Neural crest cell (in vitro differentiated cells): ENCODE results near the gene C1orf116. TPM values are rescaled to one million over a fixed set of nuclear protein-coding genes. Genes with fewer than 3 reads are reported as not detected.

ENCODE experiments used
- DNase-seq: peaks from one replicate; pipeline ENCODE4 v3.0.0; 2021; ENCODE audit warnings: low read depth, mixed read lengths, low spot score
- H3K27ac Mint-ChIP-seq: one replicate; pipeline ENCODE4 v1.8.0; 2021; ENCODE audit warnings: mild to moderate bottlenecking, mixed read lengths; ENCODE audit not compliant: unreplicated experiment
- H3K27me3 Mint-ChIP-seq: 2 replicates; pipeline ENCODE4 v1.8.0; 2021; ENCODE audit warnings: low read depth, mild to moderate bottlenecking, mixed read lengths
- H3K36me3 Mint-ChIP-seq: 2 replicates; pipeline ENCODE4 v1.8.0; 2021; ENCODE audit warnings: low read depth, mild to moderate bottlenecking, mixed read lengths
- H3K4me1 Mint-ChIP-seq: 2 replicates; pipeline ENCODE4 v1.8.0; 2021; ENCODE audit warnings: mixed read lengths
- H3K4me3 Mint-ChIP-seq: one replicate; pipeline ENCODE4 v1.8.0; 2021; ENCODE audit warnings: mild to moderate bottlenecking, mixed read lengths
- H3K9me3 Mint-ChIP-seq: 2 replicates; pipeline ENCODE4 v1.8.0; 2021; ENCODE audit warnings: mixed read lengths
- CTCF ChIP-seq: fragments of 200-600 bp; sonication (generic); conservative IDR thresholded peaks from 2 replicates; pipeline ENCODE4 v1.5.0; 2021; ENCODE audit warnings: antibody characterized with exemption, mild to moderate bottlenecking
- long read RNA-seq: library from polyadenylated mRNA; unstranded; transcript quantifications from one replicate; pipeline ENCODE4 v2.0.0, GENCODE V29; 2020
- total RNA-seq: library from RNA; stranded (reverse); gene quantifications from 2 replicates; pipeline ENCODE4 v1.2.1, GENCODE V29; 2021

C1orf116 gene
- total RNA-seq, result 0.30 and 0.37 TPM in 2 replicates
- long read RNA-seq, result 0 reads

- H3K4me3 Mint-ChIP-seq, result no peak within 1 kb of the TSS
- peaks cover 26% of the 10 kb centered on the region for H3K27me3 Mint-ChIP-seq
- H3K36me3 Mint-ChIP-seq, result no peaks in the 10 kb centered on the region
- peaks cover 20% of the 10 kb centered on the region for H3K4me1 Mint-ChIP-seq
- H3K9me3 Mint-ChIP-seq, result peaks cover 2% of the 10 kb centered on the region
- H3K27ac Mint-ChIP-seq, result no peak within 1 kb of the TSS
- DNase-seq, result no peak
- no peak for TF ChIP-seq CTCF
Observed at GRCh38 chr1:207032528-207033017, at the start of gene C1orf116. TSS of gene C1orf116 (minus strand) at chr1:207032756. CDS start at chr1:207027598, 5,158 bp downstream.

- no peak overlapping the region for H3K4me3 Mint-ChIP-seq
- no peak overlapping the region for H3K27ac Mint-ChIP-seq
- H3K27me3 Mint-ChIP-seq, result peaks cover 16% of the 10 kb centered on the region
- no peaks in the 10 kb centered on the region for H3K36me3 Mint-ChIP-seq
- no peak for DNase-seq
- no peak for TF ChIP-seq CTCF
- H3K9me3 Mint-ChIP-seq, result no peaks in the 10 kb centered on the region
- peaks cover 5% of the 10 kb centered on the region for H3K4me1 Mint-ChIP-seq
Observed at GRCh38 chr1:207081806-207082205, 49.2 kb upstream of the C1orf116 start.

GRCh38 chr1:207081088-207081487 is 48.5 kb upstream of the C1orf116 start:
- Mint-ChIP-seq H3K27ac (no peak overlapping the region), H3K36me3 (no peaks in the 10 kb centered on the region), H3K9me3 (no peaks in the 10 kb centered on the region), H3K27me3 (peaks cover 16% of the 10 kb centered on the region), H3K4me1 (peaks cover 5% of the 10 kb centered on the region), H3K4me3 (no peak overlapping the region)
- TF ChIP-seq CTCF, result no peak
- DNase-seq, result no peak

GRCh38 chr1:207079706-207080241 is 47.2 kb upstream of the C1orf116 start:
- H3K4me3 Mint-ChIP-seq, result no peak overlapping the region
- no peak for DNase-seq
- TF ChIP-seq CTCF, result no peak
- peaks cover 14% of the 10 kb centered on the region for H3K27me3 Mint-ChIP-seq
- H3K9me3 Mint-ChIP-seq, result no peaks in the 10 kb centered on the region
- H3K4me1 Mint-ChIP-seq, result peaks cover 4% of the 10 kb centered on the region
- no peaks in the 10 kb centered on the region for H3K36me3 Mint-ChIP-seq
- no peak overlapping the region for H3K27ac Mint-ChIP-seq

- Mint-ChIP-seq H3K27me3 (peaks cover 10% of the 10 kb centered on the region), H3K4me1 (no peaks in the 10 kb centered on the region), H3K27ac (no peak overlapping the region), H3K36me3 (no peaks in the 10 kb centered on the region), H3K4me3 (no peak overlapping the region), H3K9me3 (no peaks in the 10 kb centered on the region)
- DNase-seq, result no peak
- TF ChIP-seq CTCF, result no peak
Observed at GRCh38 chr1:207078578-207079132, 46.1 kb upstream of the C1orf116 start.
